GM19372 (cell line): Measurements from ENCODE around the gene DCAF5.

Experiments
- ATAC-seq: cut with Tn5 transposase; IDR thresholded peaks from one replicate; pipeline ENCODE4 v1.9.1; 2021; ENCODE audit warnings: mild to moderate bottlenecking, low read depth, moderate library complexity; ENCODE audit not compliant: unreplicated experiment

DCAF5 gene

DNA sequence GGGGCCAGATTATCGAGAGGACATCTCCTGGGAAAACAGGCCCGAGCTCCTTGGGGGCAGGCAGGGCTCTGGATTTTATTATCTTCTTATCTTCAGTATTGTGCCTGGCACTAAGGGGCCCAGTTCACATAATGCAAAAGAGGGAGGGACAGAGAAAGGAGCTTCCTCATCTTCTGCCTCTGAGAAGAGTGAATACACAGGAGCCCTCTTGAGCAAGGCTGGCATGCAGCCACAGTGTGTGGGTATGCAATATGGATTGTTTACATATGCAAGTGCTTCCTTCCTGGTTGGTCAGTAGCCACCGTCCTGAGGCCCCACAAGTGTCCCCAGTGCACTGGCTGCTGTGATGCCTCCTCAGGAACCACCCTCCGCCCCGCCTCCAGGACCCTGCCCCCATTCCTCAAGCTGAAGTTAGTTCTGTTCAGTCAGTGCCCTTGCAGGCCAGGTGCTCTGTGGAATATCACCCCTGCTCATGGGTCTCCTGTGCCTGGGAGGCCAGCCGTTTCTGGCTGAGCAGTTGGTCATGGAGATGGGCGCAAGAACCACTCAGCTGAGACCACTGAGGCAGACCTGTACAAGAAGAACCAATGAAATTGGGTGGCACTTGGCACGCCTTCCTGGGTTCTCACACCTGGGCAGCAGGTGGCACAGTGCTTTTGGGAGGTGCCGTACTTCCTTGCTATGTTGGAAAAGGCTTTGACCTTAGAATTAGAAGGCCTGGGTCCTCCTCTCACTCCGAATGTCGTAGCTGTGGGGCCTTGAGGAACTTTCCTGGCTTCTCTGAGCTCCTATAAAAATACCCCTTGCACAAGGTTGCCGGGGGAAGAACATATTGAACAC lies 138.8 kb downstream of the DCAF5 start:
- no peak for ATAC-seq

DNA sequence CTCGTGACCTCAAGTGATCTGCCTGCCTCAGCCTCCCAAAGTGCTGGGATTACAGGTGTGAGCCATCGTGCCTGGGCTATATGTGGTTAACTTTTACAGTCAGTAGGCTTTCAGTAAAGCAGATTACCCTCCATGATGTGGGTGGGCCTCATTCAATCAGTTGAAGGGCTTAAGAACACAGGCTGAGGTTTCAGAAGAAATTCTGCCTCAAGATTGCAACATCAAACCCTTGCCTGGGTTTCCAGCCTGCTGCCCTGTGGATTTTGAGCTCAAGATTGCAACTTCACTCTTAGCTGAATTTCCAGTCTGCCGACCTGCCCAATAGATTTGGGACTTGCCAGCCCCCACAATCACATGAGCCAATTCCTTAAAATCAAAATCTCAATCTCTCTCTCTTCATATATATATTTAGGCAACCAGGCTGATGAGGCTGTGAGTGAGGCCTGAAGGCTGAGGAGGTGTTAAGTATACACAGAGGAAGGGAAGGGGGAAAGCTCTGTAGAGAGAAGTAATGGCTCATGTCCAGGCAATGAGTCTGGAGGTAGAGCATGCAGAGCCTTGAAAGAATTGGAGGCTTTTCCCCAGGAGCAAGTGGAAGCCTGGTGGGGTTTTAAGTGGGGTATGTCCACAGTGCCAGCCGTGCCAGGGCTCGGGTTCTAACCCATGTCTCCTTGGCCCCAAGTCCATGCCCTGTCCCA lies 140.5 kb downstream of the DCAF5 start:
- ATAC-seq = no peak

DNA sequence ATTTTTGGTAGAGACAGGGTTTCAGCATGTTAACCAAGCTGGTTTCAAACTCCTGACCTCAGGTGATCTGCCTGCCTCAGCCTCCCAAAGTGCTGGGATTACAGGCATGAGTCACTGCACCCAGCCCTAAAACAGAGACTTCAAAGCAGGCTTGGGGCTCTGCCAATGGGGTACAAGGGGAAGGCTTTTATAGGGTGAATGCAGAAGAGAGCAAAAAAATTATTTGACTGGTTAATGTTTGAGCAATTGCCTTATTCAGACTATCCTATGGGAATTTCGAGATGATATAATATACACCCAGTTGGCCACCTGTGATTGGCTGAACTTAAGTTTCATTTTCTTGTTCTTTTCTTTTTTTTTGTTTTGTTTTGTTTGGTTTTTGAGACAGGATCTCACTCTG lies 142.3 kb downstream of the DCAF5 start:
- ATAC-seq = no peak

DNA sequence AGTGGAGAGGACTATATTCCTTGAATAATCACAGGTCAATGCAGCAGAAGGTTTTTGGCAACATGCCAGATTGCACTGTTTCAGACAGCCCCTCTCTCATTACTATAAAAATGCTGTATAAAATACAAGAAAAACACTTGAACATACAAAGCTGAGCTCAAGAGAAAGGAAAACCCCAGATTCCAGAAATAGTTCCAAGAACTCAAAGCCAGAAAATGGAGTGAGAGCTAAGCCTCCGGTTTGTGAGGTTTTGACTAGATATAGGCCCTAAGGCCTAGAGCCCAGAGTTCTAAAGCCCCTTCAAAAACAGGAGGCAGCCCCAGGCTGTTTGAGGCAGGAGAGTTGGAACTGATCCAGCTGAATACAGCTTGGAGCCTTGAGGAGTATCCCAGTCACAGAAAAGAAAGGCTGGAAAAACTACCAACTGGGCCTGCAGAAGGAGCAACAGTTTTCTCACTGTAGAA lies 144.5 kb downstream of the DCAF5 start:
- ATAC-seq = no peak

DNA sequence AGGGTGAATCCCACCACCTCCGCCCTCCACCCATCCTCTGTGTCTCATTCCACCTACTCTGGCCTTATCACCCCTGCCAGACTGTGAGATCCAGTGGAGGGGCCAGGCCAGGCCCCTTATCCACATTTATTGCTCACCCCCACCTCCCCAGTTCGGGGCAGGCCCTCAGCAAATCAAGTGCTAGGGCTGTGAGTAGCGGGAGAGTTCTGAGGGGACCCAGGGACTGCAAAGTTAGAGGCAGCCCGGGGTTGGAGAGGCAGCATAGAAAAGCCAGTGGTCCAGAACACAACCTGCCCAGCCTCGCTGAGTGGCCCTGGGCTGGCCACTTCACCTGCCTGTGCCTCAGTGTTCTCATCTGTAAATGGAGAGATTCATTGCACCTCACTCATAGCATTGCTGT lies 146.6 kb downstream of the DCAF5 start:
- ATAC-seq = no peak

DNA sequence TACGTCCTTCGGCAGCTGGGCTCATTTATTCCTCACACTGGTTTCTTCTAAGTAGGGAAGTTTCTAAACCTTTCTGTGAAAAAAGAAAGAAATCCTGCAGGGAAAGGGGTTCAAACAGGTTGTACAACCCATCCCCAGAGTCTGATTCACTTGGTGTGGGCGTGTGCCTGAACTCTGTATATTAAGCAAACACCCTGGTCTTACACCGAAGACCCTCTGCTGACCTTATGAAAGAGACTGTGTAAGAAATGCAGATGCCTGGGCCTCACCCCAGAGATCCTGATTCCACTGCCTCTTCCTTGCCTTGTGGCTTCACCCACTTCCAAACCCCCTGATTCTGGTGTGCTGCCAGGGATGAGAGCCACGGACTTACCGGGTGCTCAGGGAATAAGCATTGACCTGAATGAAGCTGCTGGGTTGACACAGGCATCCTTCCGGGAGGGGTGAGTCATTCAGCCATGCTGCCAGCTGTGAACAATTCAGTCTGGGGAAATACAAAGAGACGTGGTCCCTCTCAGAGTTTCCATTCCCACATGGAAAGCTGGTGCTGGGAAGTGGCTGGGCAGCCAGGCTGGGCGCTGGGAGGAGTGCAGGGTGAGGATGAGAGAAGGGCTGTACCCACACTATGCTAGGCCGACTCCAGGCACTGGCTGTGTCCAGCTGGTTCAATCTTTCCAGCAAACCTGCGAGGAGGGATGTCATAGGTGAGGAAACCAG lies 147.3 kb downstream of the DCAF5 start:
- ATAC-seq = no peak

DNA sequence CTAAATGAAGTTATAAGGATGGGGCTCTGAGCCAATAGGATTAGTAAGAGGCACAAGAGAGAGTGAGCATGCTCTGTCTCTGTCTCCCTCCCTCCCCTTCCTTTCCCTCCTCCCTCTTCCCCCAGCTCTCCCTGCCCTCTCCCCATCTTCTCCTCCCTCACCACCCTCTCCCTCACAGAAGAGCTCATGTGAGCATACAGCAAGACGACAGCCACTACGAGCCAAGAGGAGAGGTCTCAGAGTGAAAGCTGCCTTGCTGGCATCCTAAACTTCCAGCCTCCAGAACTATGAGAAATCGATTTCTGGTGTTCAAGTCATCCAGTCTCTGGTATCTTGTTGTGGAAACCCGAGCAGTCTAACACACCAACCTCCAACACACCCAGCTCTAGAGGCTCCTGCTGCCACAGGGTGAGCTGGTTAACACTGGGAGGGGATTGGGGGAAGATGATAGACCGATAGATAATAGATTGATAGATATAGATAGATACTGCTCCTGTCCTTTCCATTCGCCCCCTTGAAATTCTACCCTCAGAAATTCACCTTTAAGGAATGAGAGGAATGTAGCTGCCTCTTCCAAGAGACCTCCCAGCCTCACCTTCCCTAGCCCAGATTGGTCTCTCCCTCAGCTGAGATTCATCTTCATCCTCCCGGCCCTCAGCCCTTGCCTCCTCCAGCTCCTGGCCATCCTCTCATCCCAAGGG lies 148.0 kb downstream of the DCAF5 start:
- ATAC-seq = no peak

DNA sequence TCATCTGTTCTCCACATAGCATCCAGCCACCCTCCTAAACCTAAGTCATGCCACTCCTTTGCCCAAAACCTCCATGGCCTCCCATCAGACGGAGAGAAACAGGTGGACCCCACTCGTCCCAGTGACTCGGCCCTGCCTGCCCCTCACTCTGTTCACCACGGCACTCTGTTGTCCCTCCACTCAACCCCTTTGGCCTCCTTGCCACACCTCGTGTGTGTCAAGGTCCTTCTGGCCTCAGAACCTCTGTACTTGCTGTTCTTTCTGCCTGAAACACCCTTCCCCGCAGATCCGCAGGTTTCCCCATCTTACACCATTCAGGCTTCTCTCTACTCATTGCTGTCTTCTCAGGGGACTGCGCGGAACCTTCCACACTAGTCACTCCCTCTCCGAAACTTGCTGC lies 149.3 kb downstream of the DCAF5 start:
- no peak for ATAC-seq

DNA sequence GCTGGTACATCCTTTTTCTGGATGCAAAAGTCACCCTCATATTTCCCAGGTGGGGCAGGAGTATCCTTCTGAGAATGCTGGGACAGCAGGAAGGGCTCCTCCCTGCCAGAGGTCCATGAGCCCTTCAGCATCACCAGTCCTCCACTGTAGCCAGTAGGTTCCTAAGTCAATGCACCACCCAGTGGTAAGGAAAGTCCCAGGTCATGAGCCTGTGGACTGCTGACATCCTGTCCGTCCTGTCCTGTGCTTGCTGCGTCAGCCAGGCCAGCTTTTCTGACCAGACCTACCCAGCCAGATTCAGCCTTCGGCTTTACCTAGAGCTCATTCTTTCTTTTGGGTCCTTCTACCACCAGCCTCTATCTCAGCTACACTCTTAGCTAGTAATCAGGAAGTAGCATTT lies 150.8 kb downstream of the DCAF5 start:
- no peak for ATAC-seq

DNA sequence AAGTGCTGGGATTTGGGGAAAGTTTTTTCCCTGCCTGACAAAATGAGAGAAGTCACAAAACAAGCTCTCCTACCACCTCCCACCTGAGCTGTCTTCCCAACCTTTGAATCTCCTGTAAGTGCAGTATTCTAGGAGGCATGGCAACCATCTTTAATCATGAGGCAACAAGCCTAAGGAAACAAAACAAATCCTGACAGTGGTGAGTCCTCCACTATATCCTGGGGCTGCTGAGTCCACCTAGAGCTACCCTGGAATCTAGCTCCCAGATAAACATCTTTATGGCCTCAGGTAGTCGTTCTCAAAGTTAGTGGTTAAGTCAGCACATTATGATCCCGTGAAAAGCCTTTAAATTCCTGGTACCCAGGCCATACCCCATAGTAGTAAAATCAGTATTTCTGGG lies 151.5 kb downstream of the DCAF5 start:
- no peak for ATAC-seq
